ENCODE measurements around the gene SCGB3A1. TPM values are rescaled to one million over a fixed set of nuclear protein-coding genes. Genes with fewer than 3 reads are reported as not detected.

SCGB3A1 gene
- total RNA-seq, 1 experiment from 2014 or later = not detected

DNA sequence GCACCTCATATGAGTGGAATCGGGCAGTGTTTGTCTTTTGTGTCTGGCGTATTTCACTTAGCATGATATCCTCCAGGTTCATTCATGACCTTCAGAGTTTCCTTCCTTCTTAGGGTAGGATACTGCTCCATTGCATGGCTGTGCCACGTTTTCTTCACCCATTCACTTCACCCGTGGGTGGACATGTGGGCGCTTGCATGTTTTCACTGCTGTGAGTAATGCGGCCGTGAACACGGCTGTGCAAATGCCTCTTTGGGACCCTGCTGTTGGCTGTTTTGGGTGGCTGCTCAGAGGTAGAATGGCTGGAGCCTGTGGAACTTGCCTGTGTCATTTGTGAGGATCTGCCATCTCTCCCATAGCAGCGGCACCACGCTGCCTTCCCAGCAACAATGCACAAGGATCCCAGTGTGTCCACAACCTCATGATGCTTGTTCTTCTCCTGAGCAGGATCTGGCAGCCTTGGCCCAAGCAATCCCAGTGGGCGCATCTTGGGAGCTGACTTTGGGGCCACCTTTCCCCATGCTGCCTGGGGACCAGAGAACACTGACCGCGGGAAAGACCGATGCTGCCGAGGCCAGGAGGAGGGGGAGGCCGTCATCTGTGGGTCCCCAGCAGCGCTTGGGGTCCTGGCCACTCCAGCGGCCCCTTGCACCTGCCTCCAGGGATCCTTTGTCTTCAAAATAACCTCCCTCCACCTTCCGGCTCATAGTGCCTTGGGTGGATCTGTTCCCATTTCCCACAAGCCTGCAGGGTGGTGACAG is 2.3 kb upstream of the SCGB3A1 start:
- H3T11ph ChIP-seq (ENCODE audit: low read length) = no peak overlapping the region
- peaks cover 25% of the 10 kb centered on the region for H3K27me3 ChIP-seq (ENCODE audit: insufficient read depth, low read length)
- no peak overlapping the region for H2BK20ac ChIP-seq (ENCODE audit: low read depth, low read length, poor library complexity, severe bottlenecking)
- H3K4me1 ChIP-seq (ENCODE audit: insufficient read depth, low read length) = no peaks in the 10 kb centered on the region
- H4K20me1 ChIP-seq (ENCODE audit: control insufficient read depth, insufficient read depth, insufficient read length) = no peaks in the 10 kb centered on the region
- peaks cover 10% of the 10 kb centered on the region for H3K23me2 ChIP-seq (ENCODE audit: insufficient read length, low read depth, low read length, poor library complexity, severe bottlenecking)
- H2BK120ac ChIP-seq (ENCODE audit: low read depth, low read length, poor library complexity, severe bottlenecking) = no peak overlapping the region
- H3K56ac ChIP-seq (ENCODE audit: insufficient read length, low read depth, low read length) = no peak overlapping the region
- H3K9ac ChIP-seq (ENCODE audit: extremely low read depth, insufficient read length, low read length) = no peak overlapping the region
- H3K14ac ChIP-seq (ENCODE audit: insufficient read depth, low read length) = no peak overlapping the region; the same call in 1 of the 2 replicates
- Mint-ChIP-seq H3K27me3 (ENCODE audit: low read depth) (peaks cover 53% of the 10 kb centered on the region), H3K36me3 (ENCODE audit: insufficient read depth in 1 of 3, low read depth in 3 of 3) (peaks cover 0 to 4% (median 0%) of the 10 kb centered on the region in 3 experiments; a peak in 1 of 7 replicates), H3K9me3 (no peaks in the 10 kb centered on the region), H3K4me1 (peaks cover 3 to 9% of the 10 kb centered on the region in 2 experiments; a peak in 3 of 4 replicates), H3K27ac (no peak overlapping the region), H3K4me3 (no peak overlapping the region)
- TF ChIP-seq, protein P1, sequence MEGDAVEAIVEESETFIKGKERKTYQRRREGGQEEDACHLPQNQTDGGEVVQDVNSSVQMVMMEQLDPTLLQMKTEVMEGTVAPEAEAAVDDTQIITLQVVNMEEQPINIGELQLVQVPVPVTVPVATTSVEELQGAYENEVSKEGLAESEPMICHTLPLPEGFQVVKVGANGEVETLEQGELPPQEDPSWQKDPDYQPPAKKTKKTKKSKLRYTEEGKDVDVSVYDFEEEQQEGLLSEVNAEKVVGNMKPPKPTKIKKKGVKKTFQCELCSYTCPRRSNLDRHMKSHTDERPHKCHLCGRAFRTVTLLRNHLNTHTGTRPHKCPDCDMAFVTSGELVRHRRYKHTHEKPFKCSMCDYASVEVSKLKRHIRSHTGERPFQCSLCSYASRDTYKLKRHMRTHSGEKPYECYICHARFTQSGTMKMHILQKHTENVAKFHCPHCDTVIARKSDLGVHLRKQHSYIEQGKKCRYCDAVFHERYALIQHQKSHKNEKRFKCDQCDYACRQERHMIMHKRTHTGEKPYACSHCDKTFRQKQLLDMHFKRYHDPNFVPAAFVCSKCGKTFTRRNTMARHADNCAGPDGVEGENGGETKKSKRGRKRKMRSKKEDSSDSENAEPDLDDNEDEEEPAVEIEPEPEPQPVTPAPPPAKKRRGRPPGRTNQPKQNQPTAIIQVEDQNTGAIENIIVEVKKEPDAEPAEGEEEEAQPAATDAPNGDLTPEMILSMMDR (conservative IDR thresholded peaks at IDR 0.05) = no peak
- DNase-seq = no peak
- no peak overlapping the region for H2AK5ac ChIP-seq (ENCODE audit: insufficient read length, low read length)
- no peak overlapping the region for H4K91ac ChIP-seq (ENCODE audit: insufficient read length, low read depth, low read length)
- H2BK15ac ChIP-seq (ENCODE audit: low read depth, low read length) = no peak overlapping the region
- no peaks in the 10 kb centered on the region for H3K79me2 ChIP-seq (ENCODE audit: insufficient read depth, low read length)
- no peak overlapping the region for H3K27ac ChIP-seq (ENCODE audit: insufficient read length, low read depth, low read length)
- no peak overlapping the region for H4K5ac ChIP-seq (ENCODE audit: insufficient read length, low read depth, low read length)
- no CpG with 5 or more reads among the region's 19 CpGs for WGBS (ENCODE audit: extremely low coverage, insufficient read length, low lambda C conversion rate)
- no peak overlapping the region for H3K18ac ChIP-seq (ENCODE audit: insufficient read length, low read depth, low read length)
- H2BK12ac ChIP-seq (ENCODE audit: insufficient read length, low read depth, low read length) = no peak overlapping the region
- H2AFZ ChIP-seq (ENCODE audit: low read length) = no peak overlapping the region
- no peak overlapping the region for H3K4me2 ChIP-seq (ENCODE audit: insufficient read depth, insufficient read length, low read length)
- H3K4ac ChIP-seq (ENCODE audit: low read depth, low read length) = no peak overlapping the region
- H2BK5ac ChIP-seq (ENCODE audit: insufficient read length, low read length) = no peak overlapping the region
- no peak overlapping the region for H3K23ac ChIP-seq (ENCODE audit: insufficient read length, low read depth, low read length)
- no peaks in the 10 kb centered on the region for H3K79me1 ChIP-seq (ENCODE audit: insufficient read depth, low read depth, low read length, poor library complexity, severe bottlenecking)
- H3K9me3 ChIP-seq (ENCODE audit: control insufficient read depth, low read depth, low read length) = no peaks in the 10 kb centered on the region
- H4K8ac ChIP-seq (replicated peaks; ENCODE audit: insufficient read length, low read depth, low read length) = no peak overlapping the region
